Small intestine (tissue), 7 donors: ENCODE data around the gene MAOA. TPM values are rescaled to one million over a fixed set of nuclear protein-coding genes. Genes with fewer than 3 reads are reported as not detected.
A peak's percentile ranks its signal among the peaks of the same experiment; 100 is the strongest.

ENCODE experiments used
- DNase-seq, 2 donors: peaks; one replicate each; pipeline versions ENCODE4 v3.0.0 to v3.0.0-alpha.2; 2013
- FAIRE-seq: peaks from 2 replicates; lab custom pipeline; 2012; peaks lifted over from hg19 to GRCh38; lab: Jason Lieb, UNC
- H3K27ac ChIP-seq, 3 donors: one replicate each; pipeline ENCODE4 v1.5.1; 2013; ENCODE audit warnings: low read length in 2 of 3, mild to moderate bottlenecking in 2 of 3, control low read depth in 1 of 3, inconsistent platforms in 1 of 3, low read depth in 1 of 3, moderate library complexity in 1 of 3
- H3K27me3 ChIP-seq, 3 donors: one replicate each; pipeline ENCODE4 v1.6.1; 2013; ENCODE audit warnings: low read length in 3 of 3, inconsistent platforms in 1 of 3; ENCODE audit not compliant: control insufficient read depth in 3 of 3, insufficient read depth in 3 of 3
- H3K36me3 ChIP-seq, 3 donors: one replicate each; pipeline ENCODE4 v1.6.1; 2013; ENCODE audit warnings: low read length in 3 of 3, inconsistent platforms in 1 of 3, low read depth in 1 of 3, mild to moderate bottlenecking in 1 of 3, moderate library complexity in 1 of 3; ENCODE audit not compliant: control insufficient read depth in 3 of 3, insufficient read depth in 2 of 3
- H3K4me1 ChIP-seq, 3 donors: one replicate each; pipeline ENCODE4 v1.6.1; 2013; ENCODE audit warnings: low read length in 2 of 3, inconsistent platforms in 1 of 3, low read depth in 1 of 3, mild to moderate bottlenecking in 1 of 3, moderate library complexity in 1 of 3; ENCODE audit not compliant: control insufficient read depth in 3 of 3, insufficient read depth in 2 of 3
- H3K4me3 ChIP-seq, 3 donors: one replicate each; pipeline ENCODE4 v1.5.1; 2013; ENCODE audit warnings: low read length in 3 of 3, control low read depth in 1 of 3, inconsistent platforms in 1 of 3, low read depth in 1 of 3, mild to moderate bottlenecking in 1 of 3, moderate library complexity in 1 of 3
- H3K9me3 ChIP-seq, 2 donors: one replicate each; pipeline ENCODE4 v1.6.1; 2013; ENCODE audit warnings: low read depth in 1 of 2, low read length in 1 of 2; ENCODE audit not compliant: control insufficient read depth in 2 of 2, insufficient read depth in 1 of 2
- WGBS, 3 donors: extraction: QIAGEN DNeasy Blood & Tissue Kit; methylation state at CpG; one replicate each; pipeline ENCODE4 v1.1.7; 2013; 5-methylcytosine and 5-hydroxymethylcytosine counted together
- polyA plus RNA-seq, 4 donors: library from polyadenylated mRNA; stranded (reverse) in 3 of 4; unstranded in 1 of 4; fragments of 200-250 nt in 3 of 4; fragments of 120-200 nt in 1 of 4; gene quantifications; one replicate each; pipeline versions ENCODE4 v1.2.1 to v1.2.3, GENCODE V29; 2013
- donor health status: healthy with polysubstance abuse.
- donor health status: control.
- donor health status: control.
- donor health status: Bipolar disorder and iron deficiency.
- donor health status: healthy.

MAOA gene
- polyA plus RNA-seq, 4 donors, result 164 to 348 (median 175) TPM

GRCh38 chrX:43646800-43647199 lies 9.3 kb upstream of the MAOA start:
- no peak for FAIRE-seq

GRCh38 chrX:43654431-43655150 lies 1.5 kb upstream of the MAOA start:
- peaks cover 0 to 4% (median 0%) of the 10 kb centered on the region in 3 donors for H3K4me1 ChIP-seq
- H3K4me3 ChIP-seq, result peak overlapping the region; percentile 59 to 70 (median 59)
- 1 to 27% (median 16%) methylated on average over 20 to 40 of the region's 57 CpGs for WGBS, 3 donors
- FAIRE-seq, result no peak
- peak overlapping the region; percentile 79 to 94 (median 86) for H3K27ac ChIP-seq
- no peaks in the 10 kb centered on the region for H3K36me3 ChIP-seq
- no peaks in the 10 kb centered on the region for H3K9me3 ChIP-seq
- DNase-seq, result peak; percentile 92
- no peaks in the 10 kb centered on the region for H3K27me3 ChIP-seq

More at GRCh38 chrX:43646800-43647199, 9.3 kb upstream of the MAOA start:
- 22 to 54% (median 53%) methylated on average over 3 of the region's 3 CpGs for WGBS, 3 donors
- H3K27ac ChIP-seq, result peak overlapping the region in 1 of 3 donors; percentile 51
- H3K9me3 ChIP-seq, result no peaks in the 10 kb centered on the region
- no peak overlapping the region for H3K4me3 ChIP-seq
- no peaks in the 10 kb centered on the region for H3K27me3 ChIP-seq
- peaks cover 0 to 9% (median 0%) of the 10 kb centered on the region in 3 donors for H3K4me1 ChIP-seq
- peak in 1 of 2 donors; percentile 51 for DNase-seq
- H3K36me3 ChIP-seq, result no peaks in the 10 kb centered on the region

GRCh38 chrX:43655151-43656004 lies 721 bp upstream of the MAOA start:
- Histone ChIP-seq H3K27ac (peak overlapping the region; percentile 79 to 94 (median 86)), H3K4me1 (peaks cover 0 to 4% (median 0%) of the 10 kb centered on the region in 3 donors), H3K9me3 (no peaks in the 10 kb centered on the region), H3K4me3 (peak overlapping the region; percentile 59 to 70 (median 59)), H3K27me3 (no peaks in the 10 kb centered on the region), H3K36me3 (no peaks in the 10 kb centered on the region)
- DNase-seq, result peak in 1 of 2 donors; percentile 54
- 1 to 42% (median 6%) methylated on average over 33 to 51 of the region's 51 CpGs for WGBS, 3 donors
- FAIRE-seq, result no peak

DNA sequence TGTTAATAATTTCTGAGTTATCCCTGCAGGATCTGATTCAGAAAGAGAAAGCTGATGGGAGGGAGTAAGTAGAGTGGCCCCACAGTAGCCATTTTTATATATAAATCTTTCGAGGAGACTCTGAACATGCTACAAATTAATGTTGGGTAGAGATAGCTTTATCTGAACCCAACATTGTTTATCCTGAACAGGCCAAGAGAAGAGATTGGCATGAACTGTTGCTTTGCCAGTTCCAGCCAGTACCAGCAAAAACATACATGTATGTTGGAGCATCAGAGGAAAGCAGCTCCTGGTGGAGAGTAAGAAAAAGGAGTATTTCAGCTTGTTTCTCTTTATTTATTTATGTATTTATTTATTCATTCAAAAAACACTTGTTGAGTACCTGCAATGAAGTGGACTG lies 1.6 kb downstream of the MAOA start:
- H3K27me3 ChIP-seq, result no peaks in the 10 kb centered on the region
- H3K4me1 ChIP-seq, result peaks cover 0 to 4% (median 0%) of the 10 kb centered on the region in 3 donors
- H3K4me3 ChIP-seq, result peak overlapping the region in 2 of 3 donors; percentile 44
- no peak for FAIRE-seq
- WGBS, 3 donors, result 11 to 50% (median 50%) methylated on average over 1 of the region's 1 CpG
- peak overlapping the region in 1 of 3 donors; percentile 60 for H3K27ac ChIP-seq
- no peaks in the 10 kb centered on the region for H3K36me3 ChIP-seq
- DNase-seq, result no peak
- no peaks in the 10 kb centered on the region for H3K9me3 ChIP-seq

DNA sequence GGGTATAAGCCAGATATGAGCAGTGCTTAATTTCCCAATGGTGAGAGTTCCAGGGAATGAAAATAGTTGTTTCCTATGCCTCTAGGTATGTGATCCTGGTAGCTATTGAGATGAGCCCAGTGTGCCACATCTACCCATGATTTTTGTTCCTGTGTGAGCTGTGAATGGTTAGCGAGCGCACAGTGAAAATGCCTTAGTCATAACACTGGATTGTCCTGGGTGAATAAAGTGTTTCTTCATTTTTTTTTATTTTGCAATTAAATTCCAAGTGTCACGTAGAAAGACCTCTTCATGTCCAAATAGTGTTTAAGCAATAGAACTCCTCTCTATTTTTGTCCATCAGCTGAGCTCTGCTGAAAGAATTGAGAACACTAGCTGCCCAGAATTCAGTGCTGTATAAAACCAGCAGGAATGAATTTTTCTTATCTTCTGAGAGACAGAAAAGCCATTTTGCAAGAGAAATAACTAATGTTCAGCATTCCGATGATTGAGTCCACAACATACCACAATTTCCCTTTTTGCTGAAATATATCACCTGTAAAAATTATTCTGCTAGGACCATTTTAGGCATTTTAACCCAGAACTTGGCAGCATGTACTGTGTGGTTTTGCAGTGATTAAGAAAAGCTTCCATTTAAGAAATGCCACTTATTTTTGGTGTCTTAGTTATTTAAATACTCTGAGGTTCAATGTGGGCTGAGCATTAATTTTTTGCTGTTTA lies 5.6 kb downstream of the MAOA start:
- 25 to 60% (median 56%) methylated on average over 4 of the region's 4 CpGs for WGBS, 3 donors
- no peaks in the 10 kb centered on the region for H3K9me3 ChIP-seq
- peaks cover 0 to 27% (median 0%) of the 10 kb centered on the region in 3 donors for H3K4me1 ChIP-seq
- DNase-seq (no peak), FAIRE-seq (no peak)
- H3K27me3 ChIP-seq, result no peaks in the 10 kb centered on the region
- H3K4me3 ChIP-seq, result no peak overlapping the region
- H3K36me3 ChIP-seq, result no peaks in the 10 kb centered on the region
- no peak overlapping the region for H3K27ac ChIP-seq

- FAIRE-seq, result no peak
- H3K4me3 ChIP-seq, result no peak overlapping the region
- no peaks in the 10 kb centered on the region for H3K36me3 ChIP-seq
- DNase-seq, result no peak
- WGBS, 3 donors, result 20 to 72% (median 71%) methylated on average over 1 of the region's 1 CpG
- H3K4me1 ChIP-seq, result peaks cover 0 to 27% (median 0%) of the 10 kb centered on the region in 3 donors
- no peaks in the 10 kb centered on the region for H3K9me3 ChIP-seq
- no peaks in the 10 kb centered on the region for H3K27me3 ChIP-seq
- H3K27ac ChIP-seq, result peak overlapping the region in 1 of 3 donors; percentile 17
Observed at GRCh38 chrX:43663173-43663572, 7.1 kb downstream of the MAOA start.

DNA sequence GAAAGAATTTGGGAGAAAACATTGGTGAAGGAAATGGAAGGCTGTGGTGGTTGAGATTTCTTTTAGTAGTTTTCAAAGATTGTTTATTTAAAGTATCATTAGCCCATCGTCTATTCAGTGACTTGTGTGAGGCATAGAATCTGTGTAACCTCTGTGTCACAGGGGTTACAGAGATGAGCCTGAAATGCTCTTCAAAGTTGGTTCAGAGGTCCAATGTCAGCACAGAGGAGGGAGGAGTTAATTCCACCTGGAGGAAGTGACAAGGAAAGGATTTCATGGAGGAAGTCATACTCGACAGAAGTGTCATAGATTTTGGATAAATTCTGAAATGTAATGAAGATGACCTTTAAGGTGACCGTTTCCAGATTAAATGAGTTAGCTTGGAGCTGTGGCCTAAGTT lies 8.2 kb downstream of the MAOA start:
- WGBS, 3 donors, result 17 to 57% (median 40%) methylated on average over 3 of the region's 3 CpGs
- Histone ChIP-seq H3K36me3 (no peaks in the 10 kb centered on the region), H3K4me3 (no peak overlapping the region), H3K9me3 (no peaks in the 10 kb centered on the region), H3K4me1 (peaks cover 0 to 27% (median 0%) of the 10 kb centered on the region in 3 donors), H3K27me3 (no peaks in the 10 kb centered on the region), H3K27ac (peak overlapping the region; percentile 22 to 58 (median 54))
- DNase-seq (no peak), FAIRE-seq (no peak)

- H3K9me3 ChIP-seq, result no peaks in the 10 kb centered on the region
- FAIRE-seq (no peak), DNase-seq (peak; percentile 55 to 57)
- no peak overlapping the region for H3K4me3 ChIP-seq
- no peaks in the 10 kb centered on the region for H3K27me3 ChIP-seq
- peak overlapping the region; percentile 22 to 58 (median 54) for H3K27ac ChIP-seq
- 11 to 55% (median 39%) methylated on average over 3 of the region's 3 CpGs for WGBS, 3 donors
- H3K4me1 ChIP-seq, result peaks cover 0 to 27% (median 0%) of the 10 kb centered on the region in 3 donors
- H3K36me3 ChIP-seq, result no peaks in the 10 kb centered on the region
Observed at GRCh38 chrX:43664708-43665107, 8.6 kb downstream of the MAOA start.
